Liver (tissue), 9 donors: Measurements from ENCODE around the gene CLCN4. TPM values are rescaled to one million over a fixed set of nuclear protein-coding genes. Genes with fewer than 3 reads are reported as not detected.

Experiments
- DNase-seq: peaks from one replicate; pipeline ENCODE4 v3.0.0-alpha.2; 2017; ENCODE audit warnings: low spot score
- H3K27ac ChIP-seq, 2 donors: one replicate each; pipeline ENCODE4 v1.7.0; 2013; ENCODE audit warnings: inconsistent platforms in 2 of 2, low read length in 2 of 2, control low read depth in 1 of 2, low read depth in 1 of 2, mild to moderate bottlenecking in 1 of 2
- H3K27me3 ChIP-seq, 4 donors: one replicate each; pipeline versions ENCODE4 v1.6.1 to v1.7.0; 2013; ENCODE audit warnings: low read length in 3 of 4, inconsistent platforms in 1 of 4, mild to moderate bottlenecking in 1 of 4, moderate library complexity in 1 of 4; ENCODE audit not compliant: control insufficient read depth in 4 of 4, insufficient read depth in 4 of 4
- H3K36me3 ChIP-seq, 4 donors: one replicate each; pipeline versions ENCODE4 v1.6.1 to v1.7.0; 2013; ENCODE audit warnings: low read length in 3 of 4, mild to moderate bottlenecking in 3 of 4, low read depth in 1 of 4, moderate library complexity in 1 of 4; ENCODE audit not compliant: control insufficient read depth in 4 of 4, insufficient read depth in 3 of 4
- H3K4me1 ChIP-seq, 4 donors: one replicate each; pipeline versions ENCODE4 v1.6.1 to v1.7.0; 2013; ENCODE audit warnings: low read length in 3 of 4, mild to moderate bottlenecking in 3 of 4, moderate library complexity in 1 of 4; ENCODE audit not compliant: control insufficient read depth in 4 of 4, insufficient read depth in 4 of 4
- H3K4me3 ChIP-seq, 3 donors: one replicate each; pipeline versions ENCODE4 v1.6.1 to v1.7.0; 2013; ENCODE audit warnings: low read length in 3 of 3, control low read depth in 1 of 3, low read depth in 1 of 3, mild to moderate bottlenecking in 1 of 3
- H3K9ac ChIP-seq, 2 donors: one replicate each; pipeline ENCODE4 v1.7.0; 2013; ENCODE audit warnings: low read length in 2 of 2, mild to moderate bottlenecking in 2 of 2, moderate library complexity in 2 of 2, control low read depth in 1 of 2, low read depth in 1 of 2
- H3K9me3 ChIP-seq, 4 donors: one replicate each; pipeline versions ENCODE4 v1.6.1 to v1.7.0; 2013; ENCODE audit warnings: low read length in 3 of 4; ENCODE audit not compliant: control insufficient read depth in 4 of 4
- ATF3 ChIP-seq: IDR thresholded peaks from 2 replicates; pipeline ENCODE4 v1.6.1; 2016; ENCODE audit warnings: antibody characterized with exemption
- CTCF ChIP-seq: fragments of 150-350 bp; IDR thresholded peaks from 2 replicates; pipeline ENCODE4 v1.5.1; 2017; ENCODE audit warnings: improper control_type of control experiment, low read depth, low read length; ENCODE audit not compliant: missing input control
- EGR1 ChIP-seq, 2 donors: IDR thresholded peaks; 2 replicates each; pipeline ENCODE4 v1.6.1; 2016 to 2018; ENCODE audit warnings: antibody characterized with exemption in 2 of 2, low read depth in 2 of 2
- FOXA1 ChIP-seq: IDR thresholded peaks from 2 replicates; pipeline ENCODE4 v1.6.1; 2016; ENCODE audit warnings: antibody characterized with exemption
- GABPA ChIP-seq, 2 donors: IDR thresholded peaks in 1 of 2; conservative IDR thresholded peaks in 1 of 2; 2 replicates each; pipeline ENCODE4 v1.6.1; 2016; ENCODE audit warnings: antibody characterized with exemption in 2 of 2, mild to moderate bottlenecking in 1 of 2, moderate library complexity in 1 of 2
- HNF4A ChIP-seq, 2 donors: conservative IDR thresholded peaks; 2 replicates each; pipeline ENCODE4 v1.6.1; 2016; ENCODE audit warnings: antibody characterized with exemption in 2 of 2, mild to moderate bottlenecking in 2 of 2
- HNF4G ChIP-seq: IDR thresholded peaks from 2 replicates; pipeline ENCODE4 v1.6.1; 2016; ENCODE audit warnings: antibody characterized with exemption
- JUND ChIP-seq, 2 donors: IDR thresholded peaks; 2 replicates each; pipeline ENCODE4 v1.6.1; 2016; ENCODE audit warnings: antibody characterized with exemption in 2 of 2
- NR2F2 ChIP-seq: IDR thresholded peaks from 2 replicates; pipeline ENCODE4 v1.6.1; 2016; ENCODE audit warnings: antibody characterized with exemption
- REST ChIP-seq: IDR thresholded peaks from 2 replicates; pipeline ENCODE4 v1.6.1; 2016; ENCODE audit warnings: antibody characterized with exemption, mild to moderate bottlenecking
- RXRA ChIP-seq, 2 donors: IDR thresholded peaks; 2 replicates each; pipeline ENCODE4 v1.6.1; 2017 to 2018; ENCODE audit warnings: antibody characterized with exemption in 2 of 2, mild to moderate bottlenecking in 1 of 2
- SP1 ChIP-seq: IDR thresholded peaks from 2 replicates; pipeline ENCODE4 v1.6.1; 2018; ENCODE audit warnings: antibody characterized with exemption, mild to moderate bottlenecking
- TAF1 ChIP-seq: conservative IDR thresholded peaks from 2 replicates; pipeline ENCODE4 v1.6.1; 2016; ENCODE audit warnings: antibody characterized with exemption, mild to moderate bottlenecking
- YY1 ChIP-seq: IDR thresholded peaks from 2 replicates; pipeline ENCODE4 v1.6.1; 2016; ENCODE audit warnings: antibody characterized with exemption, mild to moderate bottlenecking
- ZBTB33 ChIP-seq: IDR thresholded peaks from 2 replicates; pipeline ENCODE4 v1.6.1; 2016; ENCODE audit warnings: antibody characterized with exemption
- WGBS: extraction: QIAGEN DNeasy Blood & Tissue Kit; methylation state at CpG from one replicate; pipeline ENCODE4 v1.1.7; 2013; 5-methylcytosine and 5-hydroxymethylcytosine counted together
- polyA plus RNA-seq, 2 donors: library from polyadenylated mRNA; stranded (reverse) in 1 of 2; unstranded in 1 of 2; fragments of 200-250 nt in 1 of 2; fragments of >200 nt in 1 of 2; fragmentation: Nextera tagmentation in 1 of 2; extraction: Ambion mirVana in 1 of 2; gene quantifications; one replicate each; pipeline versions ENCODE4 v1.2.1 to v1.2.3, GENCODE V29; 2013 to 2015
- total RNA-seq, 2 donors: library from RNA; depleted of rRNA; stranded (reverse); fragments of >200 nt; gene quantifications; one replicate each; pipeline ENCODE4 v1.2.3, GENCODE V29; 2014
- donor health status: healthy.
- donor health status: healthy.
- donor health status: healthy.
- donor health status: healthy.
- donor health status: healthy.

The CLCN4 gene
- total and polyA plus RNA-seq, 4 donors, result 1.5 to 10.9 (median 4.0) TPM

- no peaks in the 10 kb centered on the region for H3K9me3 ChIP-seq
- no peak for DNase-seq
- no peak overlapping the region for H3K4me3 ChIP-seq
- 97% methylated on average over 2 of the region's 2 CpGs for WGBS
- H3K36me3 ChIP-seq, result no peaks in the 10 kb centered on the region
- H3K27ac ChIP-seq, result no peak overlapping the region
- peaks cover 1 to 22% (median 10%) of the 10 kb centered on the region in 4 donors for H3K4me1 ChIP-seq
- H3K9ac ChIP-seq, result no peak overlapping the region
- no peaks in the 10 kb centered on the region for H3K27me3 ChIP-seq
- TF ChIP-seq FOXA1 (no peak), GABPA (IDR thresholded peaks at IDR 0.05 in 1 of 2, conservative IDR thresholded peaks at IDR 0.05 in 1 of 2) (no peak), EGR1 (IDR thresholded peaks at IDR 0.05; ENCODE audit: low read depth in 2 of 2) (no peak), ZBTB33 (no peak), TAF1 (no peak)
These were observed 6.3 kb downstream of the CLCN4 start for GRCh38 chrX:10163031-10163430.

- WGBS, result 97% methylated on average over 11 of the region's 11 CpGs
- TF ChIP-seq JUND (IDR thresholded peaks at IDR 0.05) (no peak), ATF3 (no peak), ZBTB33 (no peak), EGR1 (IDR thresholded peaks at IDR 0.05; ENCODE audit: low read depth in 2 of 2) (no peak)
- DNase-seq, result no peak
These were observed 8.1 kb downstream of the CLCN4 start for GRCh38 chrX:10164879-10165278.

DNA sequence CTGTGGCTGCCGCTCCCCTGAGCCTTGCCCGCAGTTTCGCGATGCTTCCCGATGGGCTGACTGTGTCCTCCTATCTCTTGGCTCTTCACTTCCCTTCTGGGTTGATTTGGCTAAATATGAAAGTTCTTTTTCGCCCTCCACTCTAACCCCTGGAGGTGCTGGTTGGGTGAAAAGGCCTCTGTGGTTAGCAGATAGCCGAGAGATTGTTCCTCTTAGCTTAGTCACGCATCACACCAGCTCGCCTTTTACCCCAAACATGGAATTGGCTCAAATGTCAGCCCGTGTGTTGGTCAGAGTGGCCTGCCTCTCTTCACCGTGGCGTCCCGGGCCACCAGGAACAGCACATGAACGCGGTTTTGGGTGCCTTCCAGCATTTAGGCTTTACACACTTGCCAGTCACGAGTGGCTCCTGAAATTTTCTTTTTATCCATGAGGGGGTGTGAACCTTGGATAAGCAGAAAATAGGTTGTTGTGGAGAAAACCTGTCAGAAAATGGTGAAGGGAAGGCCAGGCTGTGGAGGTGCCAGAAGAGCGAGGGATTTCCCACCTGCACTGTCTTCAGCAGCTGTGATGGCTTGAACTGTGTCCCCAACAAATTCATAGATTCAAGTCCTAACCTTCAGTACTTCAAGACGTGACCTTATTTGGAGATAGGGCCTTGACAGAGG, 8.9 kb downstream of the CLCN4 start:
- Histone ChIP-seq H3K4me1 (peaks cover 5 to 30% (median 19%) of the 10 kb centered on the region in 4 donors), H3K9me3 (no peaks in the 10 kb centered on the region), H3K27ac (peak overlapping the region in 1 of 2 donors; percentile 10), H3K27me3 (no peaks in the 10 kb centered on the region), H3K9ac (no peak overlapping the region), H3K36me3 (no peaks in the 10 kb centered on the region), H3K4me3 (no peak overlapping the region)
- DNase-seq, result no peak
- WGBS, result 81% methylated on average over 18 of the region's 18 CpGs
- no peak for TF ChIP-seq EGR1 (IDR thresholded peaks at IDR 0.05; ENCODE audit: low read depth in 2 of 2)
- no peak for TF ChIP-seq NR2F2
- no peak for TF ChIP-seq RXRA (IDR thresholded peaks at IDR 0.05)
- TF ChIP-seq HNF4G, result no peak
- no peak for TF ChIP-seq REST
- no peak for TF ChIP-seq FOXA1
- no peak for TF ChIP-seq YY1
- TF ChIP-seq CTCF, result no peak
- no peak for TF ChIP-seq HNF4A (conservative IDR thresholded peaks at IDR 0.05)
- TF ChIP-seq SP1, result no peak
- no peak for TF ChIP-seq ZBTB33

More at GRCh38 chrX:10164879-10165278, 8.1 kb downstream of the CLCN4 start:
- Histone ChIP-seq H3K36me3 (no peaks in the 10 kb centered on the region), H3K27ac (no peak overlapping the region), H3K9me3 (no peaks in the 10 kb centered on the region), H3K9ac (no peak overlapping the region), H3K27me3 (no peaks in the 10 kb centered on the region), H3K4me1 (peaks cover 5 to 30% (median 17%) of the 10 kb centered on the region in 4 donors), H3K4me3 (no peak overlapping the region)
